Endometrium (tissue), 2 donors: ENCODE measurements around the gene USP40.

Source experiments
- FAIRE-seq: peaks from 2 replicates; lab custom pipeline; 2012; peaks lifted over from hg19 to GRCh38; lab: Jason Lieb, UNC
- donor health status: control.
- donor health status: control.

The USP40 gene

GRCh38 chr2:233443511-233444183, 122.9 kb downstream of the USP40 start:
- FAIRE-seq, result peak; percentile 53

- no peak for FAIRE-seq
These were observed 124.6 kb downstream of the USP40 start for GRCh38 chr2:233442028-233442310.

- FAIRE-seq, result no peak
These were observed 125.2 kb downstream of the USP40 start for GRCh38 chr2:233441161-233442027.

GRCh38 chr2:233440714-233441113, 125.9 kb downstream of the USP40 start:
- FAIRE-seq, result no peak

- no peak for FAIRE-seq
These were observed 126.3 kb downstream of the USP40 start for GRCh38 chr2:233440314-233440713.

GRCh38 chr2:233439191-233439590, 127.4 kb downstream of the USP40 start:
- FAIRE-seq, result no peak

GRCh38 chr2:233438573-233439147, 127.9 kb downstream of the USP40 start:
- no peak for FAIRE-seq

- FAIRE-seq, result no peak
These were observed 129.1 kb downstream of the USP40 start for GRCh38 chr2:233437439-233437955.

GRCh38 chr2:233436691-233437438, 129.7 kb downstream of the USP40 start:
- no peak for FAIRE-seq

- no peak for FAIRE-seq
These were observed 130.4 kb downstream of the USP40 start for GRCh38 chr2:233436191-233436581.

GRCh38 chr2:233435436-233436190, 131.0 kb downstream of the USP40 start:
- no peak for FAIRE-seq

- FAIRE-seq, result no peak
These were observed 131.8 kb downstream of the USP40 start for GRCh38 chr2:233434666-233435330.

- no peak for FAIRE-seq
These were observed 132.8 kb downstream of the USP40 start for GRCh38 chr2:233433794-233434193.

- no peak for FAIRE-seq
These were observed 133.6 kb downstream of the USP40 start for GRCh38 chr2:233433029-233433428.

- no peak for FAIRE-seq
These were observed 135.9 kb downstream of the USP40 start for GRCh38 chr2:233430651-233431050.

GRCh38 chr2:233430081-233430480, 136.5 kb downstream of the USP40 start:
- no peak for FAIRE-seq

- FAIRE-seq, result no peak
These were observed 137.2 kb downstream of the USP40 start for GRCh38 chr2:233429175-233429897.

GRCh38 chr2:233428438-233428837, 138.1 kb downstream of the USP40 start:
- no peak for FAIRE-seq

- no peak for FAIRE-seq
These were observed 138.6 kb downstream of the USP40 start for GRCh38 chr2:233428008-233428407.

- FAIRE-seq, result no peak
These were observed 139.8 kb downstream of the USP40 start for GRCh38 chr2:233426619-233427342.
